Measurements from ENCODE around the gene NSUN2. TPM values are rescaled to one million over a fixed set of nuclear protein-coding genes. Genes with fewer than 3 reads are reported as not detected.

The NSUN2 gene
- total and polyA plus RNA-seq, 12 donors = 21.3 to 66.8 (median 40.2) TPM

GRCh38 chr5:6637590-6637989 is 4.7 kb upstream of the NSUN2 start:
- Histone ChIP-seq H3K27me3 (no peaks in the 10 kb centered on the region), H3K27ac (no peak overlapping the region), H3K4me1 (replicated peaks in 1 of 2) (peaks cover 0 to 13% of the 10 kb centered on the region in 2 donors), H3K9me3 (replicated peaks in 1 of 3) (no peaks in the 10 kb centered on the region), H3K36me3 (replicated peaks in 1 of 2) (no peaks in the 10 kb centered on the region), H3K4me3 (no peak overlapping the region)
- intact Hi-C loops (cut with DNase I) = loop anchor here (10.0 kb wide), 2 partner anchors 77 to 107 kb away; partner anchors contain the start of gene TENT4A (in 1 of the 2)
- no peak for DNase-seq
- WGBS, 4 donors = 78 to 87% (median 83%) methylated on average over 6 of the region's 6 CpGs
- TF ChIP-seq POLR2A (IDR thresholded peaks at IDR 0.05) (no peak), CTCF (IDR thresholded peaks at IDR 0.05) (no peak)

- no peaks in the 10 kb centered on the region for H3K36me3 ChIP-seq (replicated peaks in 1 of 2)
- WGBS, 4 donors = 89 to 95% (median 91%) methylated on average over 9 to 10 of the region's 10 CpGs
Measured at GRCh38 chr5:6637022-6637421, 4.2 kb upstream of the NSUN2 start.

GRCh38 chr5:6636293-6636692 is 3.4 kb upstream of the NSUN2 start:
- H3K9me3 ChIP-seq (replicated peaks in 1 of 3) = no peaks in the 10 kb centered on the region
- no peaks in the 10 kb centered on the region for H3K27me3 ChIP-seq
- TF ChIP-seq POLR2A (IDR thresholded peaks at IDR 0.05) (no peak), CTCF (IDR thresholded peaks at IDR 0.05) (no peak)
- no peak overlapping the region for H3K4me3 ChIP-seq
- H3K36me3 ChIP-seq (replicated peaks in 1 of 2) = no peaks in the 10 kb centered on the region
- intact Hi-C loops (cut with DNase I) = loop anchor here (10.0 kb wide), 2 partner anchors 79 to 109 kb away; partner anchors contain the start of gene TENT4A (in 1 of the 2)
- 56 to 94% (median 75%) methylated on average over 3 to 5 of the region's 5 CpGs for WGBS, 4 donors
- no peak overlapping the region for H3K27ac ChIP-seq
- DNase-seq = no peak
- peaks cover 6 to 22% of the 10 kb centered on the region in 2 donors for H3K4me1 ChIP-seq (replicated peaks in 1 of 2)

More at GRCh38 chr5:6637022-6637421, 4.2 kb upstream of the NSUN2 start:
- H3K4me1 ChIP-seq (replicated peaks in 1 of 2) = peaks cover 4 to 15% of the 10 kb centered on the region in 2 donors
- no peaks in the 10 kb centered on the region for H3K27me3 ChIP-seq
- H3K9me3 ChIP-seq (replicated peaks in 1 of 3) = no peaks in the 10 kb centered on the region
- no peak for DNase-seq
- no peak overlapping the region for H3K4me3 ChIP-seq
- intact Hi-C loops (cut with DNase I) = loop anchor here (10.0 kb wide), 2 partner anchors 78 to 108 kb away; partner anchors contain the start of gene TENT4A (in 1 of the 2)
- no peak for TF ChIP-seq CTCF (IDR thresholded peaks at IDR 0.05)
- no peak for TF ChIP-seq POLR2A (IDR thresholded peaks at IDR 0.05)
- H3K27ac ChIP-seq = no peak overlapping the region

- no peak for TF ChIP-seq POLR2A (IDR thresholded peaks at IDR 0.05)
- no peak for TF ChIP-seq CTCF (IDR thresholded peaks at IDR 0.05)
- intact Hi-C loops (cut with DNase I) = loop anchor here (10.0 kb wide), 2 partner anchors 80 to 110 kb away; partner anchors contain the start of gene TENT4A (in 1 of the 2)
- Histone ChIP-seq H3K4me3 (no peak overlapping the region), H3K4me1 (replicated peaks in 1 of 2) (peaks cover 6 to 24% of the 10 kb centered on the region in 2 donors), H3K27me3 (no peaks in the 10 kb centered on the region), H3K9me3 (replicated peaks in 1 of 3) (no peaks in the 10 kb centered on the region), H3K27ac (no peak overlapping the region), H3K36me3 (replicated peaks in 1 of 2) (peaks cover 0 to 6% of the 10 kb centered on the region in 2 donors)
- WGBS, 4 donors = 71 to 76% (median 74%) methylated on average over 5 of the region's 5 CpGs
- DNase-seq = no peak
Measured at GRCh38 chr5:6634788-6635430, 2.1 kb upstream of the NSUN2 start.

Data from adrenal gland (tissue), 12 donors.